HG02981 (cell line): ENCODE measurements around the gene EXO5.
A peak's percentile ranks its signal among the peaks of the same experiment; 100 is the strongest.
"Not testable (repeated sequence)": the region's sequence is repeated elsewhere in the genome, so short reads cannot be mapped to it uniquely, and the experiment has no call there.

Source experiments
- ATAC-seq: cut with Tn5 transposase; IDR thresholded peaks from one replicate; pipeline ENCODE4 v1.9.1; 2021; ENCODE audit warnings: mild to moderate bottlenecking, moderate library complexity; ENCODE audit not compliant: unreplicated experiment

Gene EXO5

GRCh38 chr1:40508375-40509341 is at the start of gene EXO5:
TSS of gene EXO5 (plus strand) at chr1:40508767. CDS start at chr1:40514545, 5,778 bp downstream.
- ATAC-seq = peak; percentile 81

GRCh38 chr1:40462956-40463590 is 45.5 kb upstream of the EXO5 start:
- ATAC-seq = no peak

- ATAC-seq = no peak
Measured at GRCh38 chr1:40469327-40469726, 39.2 kb upstream of the EXO5 start.

GRCh38 chr1:40475268-40475667 is 33.3 kb upstream of the EXO5 start:
- no peak for ATAC-seq

GRCh38 chr1:40476924-40477677 is 31.5 kb upstream of the EXO5 start, which contains the start of gene ZFP69:
TSS of gene ZFP69 (plus strand) at chr1:40477290. CDS start at chr1:40479362, 2,072 bp downstream.
- ATAC-seq = peak; percentile 71

- ATAC-seq = peak; percentile 45
Measured at GRCh38 chr1:40477678-40478053, 30.9 kb upstream of the EXO5 start.

- no peak for ATAC-seq
Measured at GRCh38 chr1:40478276-40478675, 30.3 kb upstream of the EXO5 start.

- no peak for ATAC-seq
Measured at GRCh38 chr1:40479156-40479555, 29.4 kb upstream of the EXO5 start.

GRCh38 chr1:40495315-40495903 is 13.2 kb upstream of the EXO5 start:
- ATAC-seq = no peak

GRCh38 chr1:40502651-40503050 is 5.9 kb upstream of the EXO5 start:
- not testable (repeated sequence) for ATAC-seq

- no peak for ATAC-seq
Measured at GRCh38 chr1:40507973-40508372, 594 bp upstream of the EXO5 start.

- no peak for ATAC-seq
Measured at GRCh38 chr1:40519517-40519916, 10.9 kb downstream of the EXO5 start.

GRCh38 chr1:40530735-40531380 is 22.3 kb downstream of the EXO5 start:
- ATAC-seq = no peak

- ATAC-seq = peak; percentile 88
Measured at GRCh38 chr1:40531381-40532061, 23.0 kb downstream of the EXO5 start, which contains the start of gene ZNF684. TSS of gene ZNF684 (plus strand) at chr1:40531637. CDS start at chr1:40533167, 1,530 bp downstream.

GRCh38 chr1:40532062-40532389 is 23.5 kb downstream of the EXO5 start:
- no peak for ATAC-seq

GRCh38 chr1:40532844-40533424 is 24.4 kb downstream of the EXO5 start:
- ATAC-seq = no peak

- no peak for ATAC-seq
Measured at GRCh38 chr1:40534589-40534988, 26.0 kb downstream of the EXO5 start.

- ATAC-seq = no peak
Measured at GRCh38 chr1:40535732-40536131, 27.2 kb downstream of the EXO5 start.

GRCh38 chr1:40539338-40539737 is 30.8 kb downstream of the EXO5 start:
- ATAC-seq = no peak
